Lower leg skin (tissue), 4 donors: Measurements from ENCODE around the gene REC114. TPM values are rescaled to one million over a fixed set of nuclear protein-coding genes. Genes with fewer than 3 reads are reported as not detected.

ENCODE experiments used
- DNase-seq, 2 donors: peaks; one replicate each; pipeline ENCODE4 v3.0.0-alpha.2; 2019; ENCODE audit warnings: low spot score in 2 of 2
- H3K4me3 ChIP-seq: fragments of 200-600 bp; sonication (generic); 2 replicates; pipeline ENCODE4 v1.5.1; 2017; ENCODE audit warnings: mild to moderate bottlenecking, low read depth; ENCODE audit not compliant: poor library complexity, severe bottlenecking
- POLR2A ChIP-seq, 2 donors: fragments of 450-650 bp; IDR thresholded peaks; one replicate each; pipeline ENCODE4 v1.6.1; 2016 to 2017; ENCODE audit warnings: antibody characterized with exemption in 2 of 2, mild to moderate bottlenecking in 1 of 2, moderate library complexity in 1 of 2
- WGBS, 2 donors: methylation state at CpG; one replicate each; pipeline ENCODE4 v1.1.5; 2018; 5-methylcytosine and 5-hydroxymethylcytosine counted together
- intact Hi-C: fragments of 100-400 bp; cut with DNase I; formaldehyde crosslinking; loops from one replicate; pipeline ENCODE4 v1.15.0; 2023; ENCODE audit warnings: low total_unique reads
- total RNA-seq, 4 donors: library from RNA; depleted of rRNA; stranded (reverse); fragments of >200 nt; gene quantifications; one replicate each; pipeline ENCODE4 v1.1.0, GENCODE V29; 2016
- TF ChIP-seq, protein P1 (sequence below), 3 donors: fragments of 450-650 bp; IDR thresholded peaks; one replicate each; pipeline ENCODE4 v1.5.1; 2016; ENCODE audit warnings: antibody characterized with exemption in 3 of 3, mild to moderate bottlenecking in 3 of 3, moderate library complexity in 2 of 3

REC114 gene
- total RNA-seq, 4 donors from 2014 or later, result not detected

DNA sequence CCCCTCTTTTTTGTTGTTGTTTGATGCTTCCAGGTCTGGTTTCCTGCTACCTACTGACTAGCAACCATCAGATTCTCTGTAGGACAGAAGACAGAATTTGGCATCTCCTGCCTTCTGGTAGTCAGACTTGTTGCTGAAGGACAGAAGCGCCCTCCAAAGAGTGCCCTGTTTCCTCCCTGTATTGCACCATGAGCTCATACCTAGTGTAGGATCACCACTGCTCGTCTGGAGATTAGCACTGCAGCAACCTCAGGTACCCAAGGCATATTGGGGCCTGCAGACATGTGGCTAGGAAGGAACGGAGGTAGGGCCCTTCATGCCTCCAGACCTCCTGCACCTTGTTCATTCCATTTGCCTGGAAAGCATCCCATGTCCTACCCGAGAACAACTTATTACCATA is 112.1 kb downstream of the REC114 start:
- no peak for DNase-seq
- intact Hi-C loops, result loop anchor here (10.0 kb wide), 1 partner anchor 350 kb away; no protein-coding TSS in a partner anchor
- TF ChIP-seq, protein P1, sequence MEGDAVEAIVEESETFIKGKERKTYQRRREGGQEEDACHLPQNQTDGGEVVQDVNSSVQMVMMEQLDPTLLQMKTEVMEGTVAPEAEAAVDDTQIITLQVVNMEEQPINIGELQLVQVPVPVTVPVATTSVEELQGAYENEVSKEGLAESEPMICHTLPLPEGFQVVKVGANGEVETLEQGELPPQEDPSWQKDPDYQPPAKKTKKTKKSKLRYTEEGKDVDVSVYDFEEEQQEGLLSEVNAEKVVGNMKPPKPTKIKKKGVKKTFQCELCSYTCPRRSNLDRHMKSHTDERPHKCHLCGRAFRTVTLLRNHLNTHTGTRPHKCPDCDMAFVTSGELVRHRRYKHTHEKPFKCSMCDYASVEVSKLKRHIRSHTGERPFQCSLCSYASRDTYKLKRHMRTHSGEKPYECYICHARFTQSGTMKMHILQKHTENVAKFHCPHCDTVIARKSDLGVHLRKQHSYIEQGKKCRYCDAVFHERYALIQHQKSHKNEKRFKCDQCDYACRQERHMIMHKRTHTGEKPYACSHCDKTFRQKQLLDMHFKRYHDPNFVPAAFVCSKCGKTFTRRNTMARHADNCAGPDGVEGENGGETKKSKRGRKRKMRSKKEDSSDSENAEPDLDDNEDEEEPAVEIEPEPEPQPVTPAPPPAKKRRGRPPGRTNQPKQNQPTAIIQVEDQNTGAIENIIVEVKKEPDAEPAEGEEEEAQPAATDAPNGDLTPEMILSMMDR (IDR thresholded peaks at IDR 0.05), result no peak
- TF ChIP-seq POLR2A (IDR thresholded peaks at IDR 0.05), result no peak
- 83 to 95% methylated on average over 4 of the region's 4 CpGs for WGBS, 2 donors
- H3K4me3 ChIP-seq, result no peak overlapping the region

DNA sequence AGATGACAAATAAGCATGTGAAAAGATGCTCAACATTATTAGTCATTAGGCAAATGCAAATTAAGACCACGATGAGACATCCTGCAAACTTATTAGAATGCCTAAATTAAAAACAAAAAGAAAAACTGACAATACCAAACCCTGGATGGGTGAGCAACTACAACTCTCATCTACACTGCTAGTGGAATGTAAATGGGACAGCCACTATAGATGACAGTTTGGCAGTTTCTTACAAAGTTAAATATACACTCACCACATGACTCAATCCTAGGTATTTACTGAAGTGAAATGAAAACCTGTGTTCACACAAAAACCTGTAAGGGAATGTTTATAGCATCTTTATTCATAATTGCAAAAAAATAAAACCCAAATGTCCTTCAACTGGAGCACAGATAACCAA is 115.6 kb downstream of the REC114 start:
- WGBS, 2 donors, result 51 to 66% methylated on average over 1 of the region's 1 CpG
- no peak for DNase-seq
- TF ChIP-seq POLR2A (IDR thresholded peaks at IDR 0.05), result no peak
- TF ChIP-seq, protein P1 (IDR thresholded peaks at IDR 0.05), result no peak
- intact Hi-C loops, result loop anchor here (10.0 kb wide), 1 partner anchor 346 kb away; no protein-coding TSS in a partner anchor
- H3K4me3 ChIP-seq, result no peak overlapping the region

DNA sequence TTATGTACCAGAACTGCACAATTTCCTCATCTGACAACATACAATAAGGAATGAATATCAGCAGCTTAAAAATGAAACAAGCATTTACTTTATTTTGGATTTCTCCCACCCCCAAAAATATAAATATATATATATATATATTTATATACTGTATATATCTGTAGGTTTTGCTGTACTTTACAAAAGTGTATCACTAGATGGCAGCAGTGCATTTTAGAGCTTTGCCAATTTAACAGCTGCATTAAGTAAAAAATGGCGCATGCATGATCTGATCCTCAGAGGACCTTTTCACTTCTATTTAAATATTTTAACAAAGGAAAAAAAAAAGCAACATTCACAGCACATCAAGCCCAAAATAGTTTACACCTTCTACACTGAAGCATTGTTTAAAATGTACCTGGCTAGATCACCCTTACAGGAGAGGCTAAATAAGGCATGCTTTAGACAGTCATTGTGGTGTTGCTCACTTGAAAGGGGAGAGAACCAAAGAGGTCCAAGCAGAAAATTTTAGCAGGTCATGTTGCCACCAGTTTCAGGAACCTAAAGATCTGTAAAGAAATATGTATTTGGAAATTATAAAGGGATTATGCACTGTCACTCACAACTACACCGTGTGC is 117.6 kb downstream of the REC114 start:
- TF ChIP-seq, protein P1 (IDR thresholded peaks at IDR 0.05), result no peak
- no peak for TF ChIP-seq POLR2A (IDR thresholded peaks at IDR 0.05)
- intact Hi-C loops, result loop anchor here (5.0 kb wide), 2 partner anchors 82 to 137 kb away; no protein-coding TSS in a partner anchor
- H3K4me3 ChIP-seq, result no peak overlapping the region
- WGBS, 2 donors, result 51 to 55% methylated on average over 2 of the region's 2 CpGs
- no peak for DNase-seq

DNA sequence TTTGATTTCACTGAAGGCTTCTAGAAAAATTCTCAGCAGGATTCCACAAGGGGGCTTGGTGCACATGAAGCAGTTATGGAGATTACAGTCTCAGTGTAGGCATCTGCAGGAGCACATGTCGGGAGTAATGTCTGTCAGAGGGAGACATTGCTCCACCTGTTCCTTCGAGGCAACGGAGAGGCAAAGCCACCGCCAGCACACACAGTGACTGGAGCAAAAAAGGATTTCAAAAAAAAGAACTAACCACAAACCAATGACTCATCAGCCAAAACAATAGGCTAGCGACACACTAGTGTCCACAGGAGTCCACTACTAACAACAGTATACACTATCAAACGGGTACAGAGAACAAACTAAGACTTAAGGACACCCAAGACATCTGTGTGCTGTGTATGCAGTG is 121.3 kb downstream of the REC114 start:
- no peak for DNase-seq
- TF ChIP-seq, protein P1 (IDR thresholded peaks at IDR 0.05), result no peak
- TF ChIP-seq POLR2A (IDR thresholded peaks at IDR 0.05), result no peak
- intact Hi-C loops, result loop anchor here (5.0 kb wide), 2 partner anchors 78 to 133 kb away; no protein-coding TSS in a partner anchor
- no peak overlapping the region for H3K4me3 ChIP-seq
- WGBS, 2 donors, result 34 to 43% methylated on average over 6 of the region's 6 CpGs

DNA sequence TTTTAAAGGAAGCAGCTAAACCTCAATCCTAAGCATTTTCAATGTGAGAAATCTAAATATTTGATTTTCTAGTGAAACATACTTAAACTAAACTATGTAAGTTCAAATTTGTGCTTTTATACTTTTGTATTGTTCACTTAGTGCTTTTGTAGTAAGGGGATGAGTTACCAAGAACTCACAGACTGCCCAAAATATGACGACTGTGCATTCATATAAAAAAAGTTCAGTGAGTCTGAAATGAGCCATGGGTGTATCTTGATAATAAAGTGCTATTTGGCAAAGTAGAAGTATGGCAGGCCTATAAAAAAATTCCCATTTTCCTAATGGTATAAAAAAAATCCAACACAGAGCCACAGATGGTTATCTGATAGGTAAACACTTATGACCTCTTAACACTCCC is 124.1 kb downstream of the REC114 start:
- TF ChIP-seq POLR2A (IDR thresholded peaks at IDR 0.05), result no peak
- TF ChIP-seq, protein P1 (IDR thresholded peaks at IDR 0.05), result no peak
- H3K4me3 ChIP-seq, result no peak overlapping the region
- WGBS, 2 donors, result 51 to 65% methylated on average over 1 of the region's 1 CpG
- DNase-seq, result no peak
- intact Hi-C loops, result no loop called here
